ENCODE data around the gene OR51I2.

Gene OR51I2, protein sequence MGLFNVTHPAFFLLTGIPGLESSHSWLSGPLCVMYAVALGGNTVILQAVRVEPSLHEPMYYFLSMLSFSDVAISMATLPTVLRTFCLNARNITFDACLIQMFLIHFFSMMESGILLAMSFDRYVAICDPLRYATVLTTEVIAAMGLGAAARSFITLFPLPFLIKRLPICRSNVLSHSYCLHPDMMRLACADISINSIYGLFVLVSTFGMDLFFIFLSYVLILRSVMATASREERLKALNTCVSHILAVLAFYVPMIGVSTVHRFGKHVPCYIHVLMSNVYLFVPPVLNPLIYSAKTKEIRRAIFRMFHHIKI

DNA sequence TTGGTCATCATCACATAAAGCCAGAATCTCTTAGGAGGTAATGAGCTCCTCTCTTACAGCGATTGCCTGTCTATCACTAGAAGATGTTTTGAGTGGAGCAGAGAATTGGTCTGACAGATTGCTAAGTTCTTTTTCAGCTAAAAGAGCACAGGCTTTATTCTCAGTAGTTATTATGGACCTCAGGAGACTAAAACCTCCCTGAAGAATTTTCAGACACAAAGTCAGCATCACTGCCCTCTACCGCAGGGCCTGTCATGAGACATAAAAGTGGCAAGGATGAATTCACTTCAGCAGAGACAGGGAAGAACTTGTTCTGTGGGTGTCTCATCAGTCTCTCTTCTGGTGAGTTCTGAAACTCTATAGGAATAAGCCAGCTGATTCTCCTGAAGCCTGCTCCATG is at the start of gene OR51I2:
Gene OR51I2, plus strand, starts transcription at position 301 of the 400 bp plus-strand sequence. CDS start 4,166 bp downstream, outside the sequence.
- DNase-seq (ENCODE audit: low spot score), result no peak

DNA sequence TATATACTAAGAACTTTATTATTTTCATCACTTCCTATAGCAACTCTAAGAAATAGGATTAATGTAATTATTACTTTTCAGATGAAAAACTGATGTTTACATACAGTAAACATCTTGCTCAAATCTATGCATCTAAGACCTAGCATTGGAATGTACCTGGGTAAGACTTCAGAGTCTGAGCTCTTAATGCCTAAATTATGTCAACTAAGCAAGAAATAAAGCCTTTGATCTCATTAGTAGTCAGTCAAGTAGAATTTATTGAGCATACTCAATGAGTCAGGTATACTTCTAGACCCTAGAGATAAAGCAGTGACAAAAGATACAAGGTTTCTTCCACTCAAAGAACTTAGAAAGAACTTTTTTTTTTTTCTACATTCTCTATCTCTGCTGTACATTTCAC is 44.0 kb upstream of the OR51I2 start:
- no peak for DNase-seq (ENCODE audit: low spot score)

DNA sequence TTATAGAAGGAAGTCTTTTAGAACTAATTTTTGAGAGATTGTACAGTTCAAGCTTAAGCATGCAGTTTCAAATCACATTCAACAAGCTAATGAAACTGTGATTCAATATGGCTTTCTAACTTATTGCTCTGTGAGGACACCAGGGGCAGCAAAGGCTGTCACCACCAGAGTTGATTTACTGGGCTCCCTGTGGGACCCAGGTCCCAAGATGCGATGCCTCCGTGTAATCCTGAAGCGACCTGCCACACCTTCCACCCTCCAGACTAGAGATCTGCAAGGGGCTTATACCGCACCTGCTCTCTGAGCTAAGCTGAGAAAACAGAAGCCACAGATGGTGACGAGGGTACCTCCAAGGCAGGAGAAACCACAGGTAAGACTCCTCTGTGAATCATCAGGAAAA is 28.1 kb upstream of the OR51I2 start:
- DNase-seq (ENCODE audit: low spot score), result no peak

DNA sequence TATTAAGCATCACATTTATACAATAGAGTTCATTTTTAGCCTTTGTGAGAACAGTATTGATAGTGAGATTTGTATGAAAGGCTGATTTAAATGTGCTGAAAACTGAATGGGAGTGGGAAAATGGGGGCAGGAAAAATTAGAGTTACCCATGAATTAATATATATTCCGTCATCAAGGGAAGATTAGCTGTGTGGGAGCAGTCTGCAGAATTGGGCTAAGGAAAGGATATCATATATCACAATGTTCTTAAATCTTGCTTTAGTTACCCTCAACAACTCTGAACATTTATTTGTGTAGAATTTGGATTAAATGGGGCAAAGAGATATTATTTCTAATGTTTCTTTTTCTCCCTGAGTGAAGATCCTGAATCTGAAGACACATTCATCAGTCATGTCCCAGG is 27.3 kb upstream of the OR51I2 start, which contains the start of gene OR51Q1:
Gene OR51Q1, plus strand, starts transcription at position 301 of the 400 bp plus-strand sequence. Its CDS starts 90 bp downstream, at position 391.
- DNase-seq (ENCODE audit: low spot score), result peak; percentile 45

DNA sequence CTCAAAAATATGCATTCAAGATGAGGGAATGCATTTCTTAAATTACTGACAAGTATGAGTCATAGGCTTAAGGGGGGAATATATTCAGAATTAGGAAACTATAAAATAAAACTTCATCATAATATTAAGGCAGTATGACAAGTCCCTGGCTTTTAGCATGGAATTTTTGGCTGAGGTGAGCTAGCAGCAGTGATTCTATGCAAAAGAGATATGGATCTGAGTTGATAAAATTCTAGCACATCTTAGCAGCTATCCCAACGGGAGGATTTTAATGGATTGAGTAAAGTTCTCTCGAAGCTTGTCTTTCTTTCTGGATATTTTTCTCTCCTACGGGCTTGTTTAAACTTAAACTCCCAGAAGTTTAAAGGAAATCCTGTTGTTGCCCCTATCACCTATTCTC is 26.0 kb upstream of the OR51I2 start:
- DNase-seq (ENCODE audit: low spot score), result peak; percentile 25

DNA sequence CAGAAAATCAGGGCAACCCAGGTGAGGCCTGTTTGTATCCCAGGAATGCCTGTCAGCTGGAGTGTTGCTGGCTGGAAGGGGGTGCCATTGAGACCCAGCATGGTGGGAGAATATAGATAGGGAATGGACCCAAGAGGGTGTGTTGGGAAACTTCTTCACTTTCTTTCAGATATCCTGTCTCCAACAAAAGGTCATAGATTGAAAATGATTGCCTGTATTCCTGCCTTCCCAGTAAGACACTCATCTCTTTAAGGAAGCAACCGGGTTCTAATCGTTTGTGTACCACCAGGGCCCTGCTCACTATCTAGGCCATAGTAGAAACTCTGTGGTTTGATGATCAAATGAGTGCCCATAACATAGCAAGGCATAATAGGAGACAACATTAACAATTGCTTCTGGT is 7.7 kb upstream of the OR51I2 start, which contains the start of gene OR51I1:
Gene OR51I1, minus strand, starts transcription at position 101 of the 400 bp plus-strand sequence. Its CDS starts 0 bp downstream, at position 101.
- no peak for DNase-seq (ENCODE audit: low spot score)

DNA sequence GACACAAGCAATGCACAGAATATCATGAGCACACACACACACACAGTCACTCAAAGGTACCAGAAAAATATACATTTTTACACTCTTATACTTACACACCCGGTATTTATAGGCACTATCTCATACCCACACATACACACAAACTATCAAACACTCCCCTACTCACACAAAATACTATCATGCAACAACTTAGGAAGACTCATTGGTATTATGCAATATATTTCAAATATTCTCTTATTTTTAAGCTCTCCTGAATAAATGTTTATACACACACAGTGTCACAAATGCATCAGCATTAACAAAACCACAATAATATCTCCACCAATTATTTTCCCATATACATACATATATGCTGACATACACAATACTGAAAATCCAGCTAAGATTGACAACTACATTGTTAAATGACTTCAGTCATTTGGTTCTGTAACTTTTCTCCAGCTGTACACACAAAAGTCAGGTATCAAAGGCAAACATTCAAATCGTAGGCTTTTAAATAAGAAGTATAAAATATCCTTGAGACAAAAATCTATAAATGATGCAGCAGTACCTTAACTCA is 5.2 kb upstream of the OR51I2 start:
- DNase-seq (ENCODE audit: low spot score), result no peak

DNA sequence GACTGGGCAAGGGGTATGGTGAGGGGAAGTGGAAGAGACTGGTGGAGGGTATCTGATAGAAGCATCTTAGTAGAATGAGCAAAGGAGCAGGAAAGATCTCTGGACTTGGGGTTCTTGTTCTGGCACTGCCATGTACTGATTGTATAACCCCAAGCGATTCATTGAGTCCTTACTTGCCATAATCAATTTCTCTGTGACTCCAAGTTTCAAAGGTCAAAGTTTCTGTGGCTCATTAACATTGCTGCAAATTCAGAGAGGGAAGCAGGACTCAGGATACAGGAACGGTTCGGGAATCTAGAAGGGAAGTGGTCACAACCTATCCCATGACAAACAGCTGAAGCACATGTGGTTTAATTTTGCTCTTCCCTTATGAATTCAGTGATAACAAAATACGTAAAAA is 309 bp downstream of the OR51I2 start:
- DNase-seq (ENCODE audit: low spot score), result no peak

DNA sequence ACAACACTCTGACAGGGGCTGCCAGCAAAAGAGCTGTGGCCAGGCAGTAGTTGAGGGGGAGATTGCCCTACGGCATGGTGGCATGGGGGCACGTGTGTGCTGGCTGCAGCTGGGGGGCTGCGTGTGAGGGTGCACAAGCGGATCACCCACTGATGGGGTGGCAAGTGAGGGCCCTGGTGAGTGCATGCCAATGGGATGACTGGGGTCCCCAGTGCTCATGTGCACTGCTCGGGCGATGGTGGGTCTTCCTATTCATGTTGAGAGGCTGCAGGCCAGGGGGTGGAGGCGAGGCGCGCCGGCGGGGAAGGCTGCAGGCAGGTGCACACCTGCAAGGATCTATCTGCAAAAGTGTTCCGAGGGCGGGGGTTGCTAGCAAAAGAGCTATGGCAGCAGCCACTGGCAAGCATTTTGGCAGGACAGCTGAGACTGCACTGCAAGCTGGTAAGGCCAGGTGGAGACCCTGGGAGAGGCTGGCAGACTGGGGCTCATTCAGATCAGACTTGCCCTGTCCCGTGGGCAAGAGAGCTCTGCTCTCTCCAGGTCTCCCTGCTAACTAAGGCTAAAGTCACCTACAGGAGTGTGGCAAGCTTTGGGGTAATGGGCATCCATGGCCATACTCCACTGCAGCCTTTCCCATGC is 12.0 kb downstream of the OR51I2 start:
- DNase-seq (ENCODE audit: low spot score), result no peak

DNA sequence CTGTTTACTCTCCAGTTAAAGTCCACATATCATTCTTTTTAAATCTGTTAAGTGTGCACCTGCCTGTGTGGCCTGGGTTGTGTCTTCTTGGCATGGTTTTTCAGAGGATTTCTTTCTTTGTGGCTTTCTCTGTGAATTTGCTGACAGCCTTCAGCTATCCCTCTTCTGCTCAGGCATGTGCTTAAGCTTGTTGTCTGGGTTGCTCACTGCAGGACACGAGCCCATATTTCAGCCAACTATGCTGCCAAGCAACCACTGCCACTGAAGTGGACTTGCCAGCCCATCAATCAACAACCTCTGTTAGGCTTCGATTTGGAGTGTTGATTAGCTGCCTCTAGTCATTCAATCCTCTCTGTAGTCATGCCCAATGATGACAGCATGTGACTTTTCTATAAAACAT is 18.4 kb downstream of the OR51I2 start:
- no peak for DNase-seq (ENCODE audit: low spot score)

DNA sequence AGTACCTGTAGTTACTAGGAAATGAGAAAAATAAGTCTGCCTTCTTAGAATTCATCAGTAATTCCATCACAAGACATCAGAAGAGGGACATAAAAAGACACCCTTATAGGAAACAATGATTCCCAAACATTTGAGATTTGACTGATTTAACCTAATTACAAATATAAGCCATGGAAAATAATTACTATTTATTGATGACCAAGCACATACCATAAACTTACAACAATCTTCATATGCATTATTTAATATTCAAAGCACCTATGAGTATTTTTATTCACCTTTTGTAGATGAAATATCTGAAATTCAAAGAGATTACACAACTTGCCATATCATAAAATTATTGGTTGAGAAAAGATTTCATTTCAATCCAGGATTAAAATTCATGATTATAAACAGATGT is 24.8 kb downstream of the OR51I2 start:
- no peak for DNase-seq (ENCODE audit: low spot score)

DNA sequence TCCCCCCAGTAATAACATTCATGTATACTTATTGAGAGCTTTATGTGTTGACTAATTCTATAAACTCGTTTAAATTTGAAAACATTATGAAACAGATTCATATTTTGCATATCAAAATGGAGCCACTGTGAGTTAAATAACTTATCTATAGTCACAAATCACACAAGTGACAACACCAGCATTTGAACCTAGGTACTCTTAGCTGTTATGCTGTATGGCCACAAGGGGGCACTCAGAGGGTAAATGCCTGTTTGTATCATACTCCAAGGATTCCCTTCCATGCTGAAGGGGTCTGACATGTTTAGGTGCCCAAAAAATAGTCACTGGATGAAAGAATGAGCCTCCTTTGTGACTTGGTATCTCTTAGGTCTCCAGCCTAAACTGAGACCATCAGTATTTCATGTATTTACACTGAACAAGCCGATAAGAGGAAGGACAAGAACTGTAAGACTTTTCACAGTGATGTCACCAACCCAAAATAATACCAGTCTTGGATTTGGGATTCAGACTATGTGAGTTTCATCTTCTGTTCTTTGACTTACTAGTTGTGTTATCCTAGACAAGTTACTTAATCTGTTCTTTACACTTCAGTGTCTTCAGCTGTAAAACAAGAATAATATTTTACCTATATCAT is 27.2 kb downstream of the OR51I2 start:
- DNase-seq (ENCODE audit: low spot score), result peak; percentile 2

DNA sequence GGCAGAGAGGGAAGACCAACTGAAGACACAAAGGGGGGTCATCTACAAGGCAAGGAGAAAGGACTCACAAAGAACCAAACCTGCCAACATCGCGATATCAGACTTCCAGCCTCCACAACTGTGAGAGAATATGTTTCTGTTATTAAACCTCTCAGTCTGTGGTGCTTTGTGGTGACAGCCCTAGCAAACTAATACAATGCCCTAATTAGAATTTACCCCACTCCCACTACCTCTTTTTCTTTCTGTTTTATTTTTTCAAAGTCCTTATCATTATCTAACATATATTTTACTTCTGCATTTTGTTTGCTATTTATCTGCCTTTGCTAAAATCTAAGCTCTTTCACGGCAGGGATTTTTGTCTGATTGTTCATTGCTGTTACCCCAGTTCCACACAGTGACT is 36.9 kb downstream of the OR51I2 start:
- DNase-seq (ENCODE audit: low spot score), result no peak

DNA sequence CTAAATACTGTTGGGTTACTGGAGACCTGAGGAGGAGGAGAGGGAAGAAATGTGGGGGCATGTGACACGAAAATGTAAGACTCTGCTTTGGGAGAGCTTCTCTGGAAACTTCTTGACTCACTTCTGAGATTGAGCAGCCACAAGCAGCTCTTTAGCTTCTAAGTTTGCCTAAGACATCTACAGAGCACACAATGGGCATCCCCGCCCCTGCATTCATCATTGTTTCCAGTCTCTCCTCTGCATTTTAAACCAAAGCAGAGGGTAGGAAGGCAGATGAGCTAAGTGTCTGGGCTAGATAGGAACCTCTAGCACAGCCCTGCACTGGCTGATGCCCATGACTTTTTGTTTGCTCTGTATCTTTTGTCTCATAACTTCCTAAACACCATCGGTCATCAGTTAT is 37.3 kb downstream of the OR51I2 start:
- DNase-seq (ENCODE audit: low spot score), result no peak

DNA sequence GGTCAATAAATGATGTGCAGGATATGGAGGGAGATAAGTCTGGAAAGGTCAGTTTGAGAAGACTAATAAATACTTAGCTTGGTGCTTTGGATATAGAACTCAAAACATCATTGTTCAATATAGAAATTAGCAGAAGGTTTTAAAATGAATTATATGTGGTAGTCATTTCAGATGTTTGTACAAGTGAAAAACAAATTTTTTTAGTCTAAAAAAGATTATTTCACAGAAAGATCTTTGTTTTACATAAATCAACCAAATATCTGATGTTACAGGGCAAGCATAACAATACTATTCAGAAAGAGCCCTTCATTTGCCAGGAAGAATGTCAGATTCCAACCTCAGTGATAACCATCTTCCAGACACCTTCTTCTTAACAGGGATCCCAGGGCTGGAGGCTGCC is 39.3 kb downstream of the OR51I2 start, which contains the start of gene OR52D1:
Gene OR52D1, plus strand, starts transcription at position 301 of the 400 bp plus-strand sequence. Its CDS starts 22 bp downstream, at position 323.
- DNase-seq (ENCODE audit: low spot score), result no peak

DNA sequence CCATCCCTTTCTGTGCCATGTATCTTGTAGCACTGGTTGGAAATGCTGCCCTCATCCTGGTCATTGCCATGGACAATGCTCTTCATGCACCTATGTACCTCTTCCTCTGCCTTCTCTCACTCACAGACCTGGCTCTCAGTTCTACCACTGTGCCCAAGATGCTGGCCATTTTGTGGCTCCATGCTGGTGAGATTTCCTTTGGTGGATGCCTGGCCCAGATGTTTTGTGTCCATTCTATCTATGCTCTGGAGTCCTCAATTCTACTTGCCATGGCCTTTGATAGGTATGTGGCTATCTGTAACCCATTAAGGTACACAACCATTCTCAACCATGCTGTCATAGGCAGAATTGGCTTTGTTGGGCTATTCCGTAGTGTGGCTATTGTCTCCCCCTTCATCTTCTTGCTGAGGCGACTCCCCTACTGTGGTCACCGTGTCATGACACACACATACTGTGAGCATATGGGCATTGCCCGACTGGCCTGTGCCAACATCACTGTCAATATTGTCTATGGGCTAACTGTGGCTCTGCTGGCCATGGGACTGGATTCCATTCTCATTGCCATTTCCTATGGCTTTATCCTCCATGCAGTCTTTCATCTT is 39.8 kb downstream of the OR51I2 start:
- no peak for DNase-seq (ENCODE audit: low spot score)

DNA sequence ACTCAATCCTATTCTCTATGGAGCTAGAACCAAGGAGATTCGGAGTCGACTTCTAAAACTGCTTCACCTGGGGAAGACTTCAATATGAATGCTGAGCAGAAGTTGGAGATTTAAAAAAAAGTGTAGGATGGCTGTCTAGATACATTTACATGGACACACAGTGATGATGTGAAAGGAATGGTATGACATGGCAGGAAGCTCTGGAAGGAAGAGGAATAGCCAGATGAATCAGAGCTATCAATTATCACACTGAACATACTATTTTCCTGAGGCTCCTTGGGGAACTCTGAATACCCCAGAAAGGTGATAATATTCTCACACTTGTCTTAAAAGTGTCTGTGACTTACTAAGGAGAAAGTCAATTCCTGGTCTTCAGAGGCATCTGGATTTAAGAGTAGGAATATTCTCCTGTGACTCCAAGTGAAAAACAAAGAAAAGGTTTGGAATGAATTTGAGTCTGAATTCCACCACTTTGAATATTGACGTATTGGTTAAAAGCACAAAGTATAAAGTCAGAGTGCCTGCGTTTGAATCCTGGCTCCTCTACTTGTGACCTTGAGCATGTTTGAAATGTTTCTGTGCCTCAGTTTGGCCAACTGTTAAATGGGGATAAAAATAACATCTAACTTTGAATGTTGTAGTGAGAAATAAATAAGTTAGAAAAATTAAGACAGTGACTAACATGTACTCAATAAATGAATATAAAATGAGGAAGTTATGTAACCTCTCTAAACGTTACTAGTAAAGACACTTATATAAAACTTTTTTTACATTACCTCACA is 40.6 kb downstream of the OR51I2 start:
- DNase-seq (ENCODE audit: low spot score), result no peak

DNA sequence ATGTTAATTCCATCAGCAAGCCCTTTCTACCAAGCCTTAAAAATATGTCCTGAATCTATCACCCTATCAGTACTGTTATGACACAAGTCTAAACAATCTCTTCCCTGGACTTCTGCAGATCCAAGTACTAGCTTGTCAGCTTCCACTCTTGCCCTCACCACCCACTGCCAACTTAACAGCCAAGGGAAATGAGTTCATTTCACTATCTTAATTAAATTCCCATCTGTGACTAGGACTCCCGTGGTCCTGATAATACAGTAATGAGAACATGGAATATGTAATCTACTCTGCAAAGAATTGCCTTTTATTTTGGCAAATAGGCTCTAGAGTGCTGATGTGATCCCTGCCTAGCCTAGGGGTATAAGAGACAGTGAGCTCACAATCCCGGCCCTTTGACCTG is 50.5 kb downstream of the OR51I2 start:
- DNase-seq (ENCODE audit: low spot score), result no peak

DNA sequence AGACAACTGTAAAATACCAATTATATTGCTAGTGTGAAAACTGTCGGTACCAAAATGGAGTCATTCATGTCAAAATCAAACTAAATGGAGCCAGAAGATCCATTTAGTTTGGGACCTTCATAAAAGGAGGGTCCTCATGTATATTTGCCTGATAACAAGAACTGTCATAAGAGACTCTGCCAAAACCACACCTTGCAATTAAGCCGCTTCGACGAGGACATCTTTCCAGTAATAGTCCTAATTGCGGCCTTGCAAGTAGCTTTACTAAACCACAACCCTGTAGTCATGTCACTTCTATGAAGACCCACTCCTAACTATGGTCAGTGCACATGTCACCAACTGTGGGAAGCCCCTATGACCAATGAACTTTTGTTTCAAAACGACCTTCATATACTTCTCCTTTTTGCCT is 51.3 kb downstream of the OR51I2 start:
- no peak for DNase-seq (ENCODE audit: low spot score)

DNA sequence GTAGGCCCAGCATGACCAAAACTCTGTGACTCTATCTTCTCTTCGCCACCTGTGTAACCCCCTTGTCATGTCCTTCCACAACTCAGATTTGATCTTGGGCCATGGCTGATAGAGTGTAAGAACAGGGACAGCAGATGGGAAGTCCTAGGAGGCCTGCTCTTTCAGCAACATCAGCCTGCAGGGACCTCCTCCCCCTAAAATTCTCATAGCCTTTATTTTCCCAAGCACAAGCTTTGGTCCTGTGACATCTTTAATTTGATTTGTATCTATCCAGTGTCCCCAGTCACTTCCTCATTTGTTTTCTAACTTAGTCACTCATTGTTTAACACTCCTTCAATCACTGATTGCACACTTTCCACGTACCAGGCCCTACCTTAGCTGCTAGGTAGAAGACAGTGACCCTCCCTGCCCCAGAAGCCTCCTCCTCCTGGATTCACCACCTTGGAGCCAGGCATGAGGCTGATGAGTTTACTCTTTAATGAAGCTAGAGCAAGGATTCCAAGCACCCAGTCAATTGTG is 55.3 kb downstream of the OR51I2 start:
- DNase-seq (ENCODE audit: low spot score), result no peak
